ENCODE results near the gene GLYATL1.

The GLYATL1 gene

DNA sequence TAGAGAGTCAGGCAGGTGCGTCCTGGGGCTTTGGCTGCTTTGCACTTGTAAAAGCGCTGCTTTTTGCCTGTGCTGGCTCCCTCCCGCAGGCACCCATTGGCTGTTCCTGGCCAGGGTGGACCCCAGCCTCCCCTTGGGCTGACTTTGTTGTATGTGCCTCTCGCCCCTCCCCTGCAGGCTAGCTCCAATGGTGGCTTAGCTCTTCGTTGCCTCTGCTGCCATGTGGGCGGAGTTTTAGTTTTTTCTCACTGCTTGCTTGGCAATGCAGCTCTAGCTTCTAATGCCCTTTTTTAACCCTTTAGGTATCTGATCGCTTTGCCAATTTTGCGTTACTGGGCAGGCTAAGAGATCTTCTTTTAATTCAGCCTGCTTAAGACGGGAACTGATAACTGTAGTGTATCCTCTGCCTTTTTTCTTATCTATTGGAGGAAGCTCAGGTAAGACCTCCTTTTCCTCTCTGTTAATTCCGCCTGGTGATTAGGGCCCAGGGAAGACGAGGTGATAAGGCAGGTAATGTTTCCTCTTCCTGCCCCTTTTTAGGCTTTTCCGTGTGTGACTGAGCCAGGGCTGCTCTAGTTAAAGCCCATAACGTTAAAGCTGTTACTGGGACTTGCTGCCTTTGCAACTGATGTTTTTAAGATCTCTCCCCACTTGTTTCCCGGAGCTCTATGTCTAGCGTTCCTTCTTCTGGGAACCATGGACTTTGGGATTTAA is 11.7 kb upstream of the GLYATL1 start:
- peak; percentile 5 for DNase-seq

DNA sequence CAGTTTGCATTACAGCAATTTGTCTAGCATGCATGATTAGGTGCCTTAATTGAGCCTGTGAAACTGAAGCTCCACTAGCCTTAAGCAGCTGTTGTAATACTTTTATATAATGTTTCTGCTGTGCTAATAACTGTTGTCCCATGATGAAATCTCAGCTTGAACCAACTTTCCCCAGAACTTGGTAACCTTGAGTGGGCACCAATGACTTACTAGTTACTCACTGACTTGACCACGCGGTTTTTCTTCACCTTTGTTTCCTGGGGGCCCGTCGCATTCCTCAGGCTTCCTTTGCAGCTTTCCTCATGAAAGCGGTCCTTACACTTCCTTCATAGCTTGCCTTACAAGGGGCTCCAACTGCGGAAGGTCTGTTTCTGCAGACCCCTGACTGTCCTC is 11.2 kb upstream of the GLYATL1 start:
- DNase-seq = no peak

DNA sequence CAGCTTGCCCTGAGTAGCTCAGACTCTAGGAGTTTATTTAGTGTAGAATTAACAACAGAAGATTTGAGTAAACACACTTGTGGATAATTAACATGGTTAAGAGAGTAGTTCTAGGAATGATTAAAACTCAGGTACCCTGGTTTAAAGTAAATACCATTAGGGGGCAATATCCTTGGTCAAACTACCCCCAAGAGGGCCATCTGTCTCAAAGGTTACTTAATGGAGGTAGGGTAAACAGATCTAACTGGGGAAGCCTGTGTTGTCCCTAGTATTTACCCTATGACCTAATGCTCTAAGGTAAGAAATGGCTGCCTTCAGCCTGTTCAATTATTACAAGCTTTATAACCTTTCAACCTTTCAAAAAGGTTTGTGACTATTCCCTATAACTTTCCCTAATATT is 10.6 kb upstream of the GLYATL1 start:
- DNase-seq = no peak

DNA sequence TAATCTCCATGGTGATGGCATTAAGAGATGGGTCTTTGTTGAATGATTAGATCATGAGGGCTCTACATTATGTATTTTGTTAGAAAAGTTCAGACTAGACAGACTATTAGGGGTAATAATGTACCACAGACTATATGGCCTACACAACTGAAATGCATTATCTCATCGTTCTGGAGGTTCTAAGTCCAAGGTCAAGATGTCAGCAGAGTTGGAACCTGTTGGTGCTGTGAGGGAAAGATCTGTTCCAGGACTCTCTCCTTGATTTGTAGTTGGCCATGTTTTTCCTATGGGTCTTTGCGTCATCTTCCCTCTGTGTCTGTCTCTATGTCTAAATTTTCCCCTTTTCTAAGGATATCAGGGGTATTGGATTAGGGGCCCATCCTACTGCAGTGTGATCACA is 8.4 kb upstream of the GLYATL1 start:
- DNase-seq = no peak

DNA sequence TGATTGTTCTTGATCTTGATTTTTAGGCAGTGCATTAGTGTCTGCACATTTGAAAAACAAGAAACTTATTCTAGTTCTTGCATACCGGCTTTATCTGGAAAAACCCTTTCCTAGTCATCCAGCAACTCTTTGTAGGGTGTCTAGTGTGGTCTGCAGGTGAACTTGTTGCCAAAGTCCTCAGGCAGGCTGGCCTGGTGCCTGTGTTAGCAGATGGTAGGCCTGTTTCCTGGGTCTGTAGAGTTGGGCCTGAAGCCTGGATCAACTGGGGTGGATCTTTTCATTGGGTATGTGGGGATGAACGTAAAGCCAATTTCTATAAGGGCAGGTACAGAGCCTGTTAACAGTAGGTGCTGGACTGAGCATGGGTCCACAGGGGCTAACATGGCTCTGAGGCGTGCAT is 5.6 kb upstream of the GLYATL1 start:
- DNase-seq = no peak

DNA sequence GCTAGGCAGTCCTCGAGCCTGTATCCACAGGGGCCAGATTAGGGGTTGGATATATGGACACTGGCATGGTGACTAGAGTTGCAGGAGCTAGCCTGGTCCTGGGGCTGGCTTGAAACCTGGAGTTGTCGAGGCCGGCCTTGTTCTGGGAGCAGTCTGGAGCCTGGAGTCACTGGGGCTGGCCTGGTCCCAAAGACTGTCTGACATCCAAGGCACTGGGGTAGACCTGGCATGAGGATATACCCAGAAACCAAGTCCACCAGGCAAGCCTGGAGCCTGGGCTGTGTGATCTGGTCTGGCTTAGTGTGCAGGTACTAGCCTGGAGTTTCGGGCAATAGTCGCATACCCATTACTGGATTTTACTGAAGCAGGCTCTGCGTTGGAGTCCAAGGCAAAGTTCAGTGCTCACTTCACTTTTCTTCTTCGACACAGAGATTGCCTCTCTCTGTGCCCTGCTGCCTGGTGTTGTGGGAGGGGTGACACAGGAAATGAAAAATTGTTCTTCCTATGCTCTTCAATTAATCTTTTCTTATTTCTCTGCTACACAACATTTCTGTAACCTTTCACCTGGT is 4.3 kb upstream of the GLYATL1 start:
- DNase-seq = no peak

DNA sequence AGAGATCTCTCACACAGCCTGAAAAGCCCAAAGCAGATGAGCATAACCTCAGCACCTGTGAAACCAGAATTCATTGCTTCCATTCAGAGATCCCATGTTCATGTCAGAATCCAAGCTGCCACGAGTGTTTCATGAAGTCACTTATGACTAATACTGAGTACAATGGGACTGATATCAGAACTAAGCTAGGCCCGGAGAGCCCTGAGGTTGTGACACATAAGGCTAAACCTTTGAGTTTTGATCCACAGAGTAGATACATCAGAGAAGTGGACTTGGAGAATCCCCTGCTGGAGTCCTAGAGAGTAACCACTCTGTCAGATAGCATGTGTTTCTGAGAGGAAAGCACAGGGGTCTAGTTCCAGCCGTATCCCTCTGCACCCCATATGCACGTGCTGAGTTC is 890 bp upstream of the GLYATL1 start:
- DNase-seq = no peak

DNA sequence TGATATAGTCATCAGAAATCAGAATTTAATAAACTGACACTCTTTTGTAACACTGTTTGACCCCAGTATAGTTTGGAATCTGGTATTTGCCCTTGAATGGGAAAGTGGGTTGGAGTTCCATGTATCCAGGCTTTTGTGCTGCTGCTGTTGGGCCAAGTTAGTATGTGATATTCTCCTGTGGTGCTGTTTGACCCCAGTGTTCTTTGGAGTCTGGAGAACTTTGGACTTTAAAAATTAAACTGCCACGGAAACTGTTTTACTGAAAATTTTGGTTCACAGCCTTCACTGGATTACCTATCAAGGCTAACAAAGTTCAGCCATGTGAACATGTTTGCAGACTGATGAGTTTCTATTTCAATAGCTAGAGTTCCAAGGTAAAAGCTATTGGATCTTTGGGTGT is 740 bp downstream of the GLYATL1 start:
- DNase-seq = no peak

DNA sequence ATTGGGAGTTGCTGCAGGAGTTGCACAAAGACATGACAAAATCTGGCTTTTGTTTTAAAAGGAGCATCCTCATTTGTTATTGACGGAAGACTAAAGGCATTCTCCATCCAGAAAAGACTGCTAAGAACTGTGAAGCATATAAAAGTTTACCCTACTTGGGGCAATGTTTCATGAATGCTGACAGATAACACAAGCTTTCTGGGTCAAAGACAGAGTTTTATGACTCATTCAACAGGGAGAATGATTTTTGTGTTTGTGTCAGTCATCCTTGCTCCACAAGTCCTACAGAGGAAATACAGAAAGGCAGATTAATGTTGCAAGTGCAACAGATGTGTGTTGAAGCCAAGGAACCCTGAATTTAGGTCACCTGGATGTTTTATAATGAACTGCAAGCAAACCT is 2.5 kb downstream of the GLYATL1 start:
- DNase-seq = no peak

DNA sequence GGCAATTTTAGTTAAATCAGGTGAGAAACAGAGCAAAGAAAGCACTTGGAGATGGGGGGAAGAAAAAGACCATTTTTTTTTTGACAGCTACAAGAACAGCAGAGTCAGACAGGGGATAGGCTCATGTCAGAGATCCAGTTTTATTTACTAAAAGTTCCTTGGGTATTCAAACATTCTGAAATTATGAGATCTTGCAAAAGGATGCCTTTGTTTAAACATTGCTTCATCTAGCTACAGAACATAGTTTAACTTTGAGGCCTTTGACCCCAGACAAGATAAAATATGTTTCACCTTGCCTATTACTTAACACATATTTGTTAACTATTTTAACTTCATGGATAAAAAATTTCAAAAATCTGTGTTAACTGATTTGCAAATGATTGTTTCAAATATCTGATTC is 6.4 kb downstream of the GLYATL1 start:
- no peak for DNase-seq

DNA sequence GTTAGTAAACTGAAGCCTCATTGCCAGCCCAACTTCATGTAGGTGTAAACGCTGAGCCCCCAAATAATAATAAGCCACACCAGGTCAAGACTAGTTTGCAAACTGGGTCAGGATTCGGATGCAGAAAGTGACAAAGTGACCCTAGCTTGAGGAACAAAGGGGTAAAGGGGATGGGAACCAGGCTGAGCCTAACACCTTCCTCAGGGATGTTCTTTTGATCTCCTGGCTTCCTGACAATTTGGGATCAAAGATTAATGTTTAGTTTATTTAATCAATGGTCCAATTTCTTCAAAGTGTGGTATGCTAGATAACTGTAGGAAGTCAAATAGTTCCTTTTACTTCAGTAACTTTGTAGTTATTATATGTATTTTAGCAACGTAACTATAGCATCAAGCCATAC is 9.9 kb downstream of the GLYATL1 start:
- no peak for DNase-seq

DNA sequence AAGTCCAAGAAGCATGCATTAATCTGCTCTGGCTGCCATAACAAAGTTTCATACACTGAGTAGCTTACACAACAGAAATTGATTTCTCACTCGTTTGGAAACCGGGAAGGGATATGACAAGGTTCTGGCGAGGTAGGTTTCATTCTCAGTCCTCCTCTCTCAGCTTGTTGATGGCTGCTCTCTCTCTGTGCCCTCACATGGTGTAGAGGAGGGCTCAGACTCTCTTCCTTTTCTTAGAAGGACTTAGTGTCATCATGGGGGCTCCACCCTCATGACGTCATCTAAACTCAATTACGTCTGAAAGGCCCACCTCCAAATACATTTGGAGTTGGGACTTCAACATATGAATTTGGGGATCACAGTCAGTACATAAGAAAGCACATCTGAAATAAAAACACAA is 18.6 kb downstream of the GLYATL1 start:
- DNase-seq = no peak

DNA sequence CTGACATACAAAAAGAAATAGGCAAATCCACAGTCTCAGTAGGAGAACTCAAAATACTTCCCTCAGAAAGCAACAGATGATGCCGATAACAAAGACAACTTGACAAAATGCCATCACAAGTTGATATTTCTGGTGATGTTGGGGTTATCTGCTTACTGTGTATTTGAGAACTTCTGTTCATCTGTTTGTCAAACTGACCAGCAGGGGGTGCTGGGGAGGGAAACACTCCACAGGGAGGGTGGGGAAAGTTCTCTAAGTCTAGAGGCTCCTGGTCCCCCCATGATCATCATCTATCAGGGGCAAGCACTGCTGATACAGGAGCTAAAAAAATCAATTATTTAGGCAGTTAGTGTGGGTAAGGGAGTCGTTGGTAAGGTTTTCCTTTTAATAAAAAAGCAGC is 19.2 kb downstream of the GLYATL1 start:
- no peak for DNase-seq

DNA sequence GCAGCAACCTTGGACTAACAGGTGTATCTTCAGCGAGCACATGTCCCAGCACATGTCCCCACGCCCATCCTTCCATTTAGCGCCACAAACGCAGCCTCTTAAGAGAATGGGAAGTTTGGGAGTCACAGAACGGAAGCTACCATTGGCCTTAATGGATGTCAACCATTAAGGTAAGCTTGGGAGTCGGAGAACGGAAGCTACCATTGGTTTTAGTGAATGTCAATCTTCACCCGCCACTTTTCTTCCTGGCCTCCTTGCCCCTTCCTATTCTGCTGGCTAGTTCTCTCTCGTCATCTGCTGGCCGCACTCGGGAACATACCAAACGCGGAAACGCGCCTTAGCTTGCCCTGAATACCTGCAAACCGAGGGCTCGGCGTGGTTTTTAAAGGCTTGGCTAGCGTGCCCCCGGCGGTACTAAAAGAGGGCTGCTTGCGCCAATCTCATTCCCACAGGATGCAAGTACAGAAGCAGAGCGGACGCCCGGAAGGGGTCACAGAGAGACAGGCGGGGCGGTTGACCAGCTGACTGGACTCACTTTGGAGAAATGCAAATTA is 24.3 kb downstream of the GLYATL1 start:
- DNase-seq = no peak

DNA sequence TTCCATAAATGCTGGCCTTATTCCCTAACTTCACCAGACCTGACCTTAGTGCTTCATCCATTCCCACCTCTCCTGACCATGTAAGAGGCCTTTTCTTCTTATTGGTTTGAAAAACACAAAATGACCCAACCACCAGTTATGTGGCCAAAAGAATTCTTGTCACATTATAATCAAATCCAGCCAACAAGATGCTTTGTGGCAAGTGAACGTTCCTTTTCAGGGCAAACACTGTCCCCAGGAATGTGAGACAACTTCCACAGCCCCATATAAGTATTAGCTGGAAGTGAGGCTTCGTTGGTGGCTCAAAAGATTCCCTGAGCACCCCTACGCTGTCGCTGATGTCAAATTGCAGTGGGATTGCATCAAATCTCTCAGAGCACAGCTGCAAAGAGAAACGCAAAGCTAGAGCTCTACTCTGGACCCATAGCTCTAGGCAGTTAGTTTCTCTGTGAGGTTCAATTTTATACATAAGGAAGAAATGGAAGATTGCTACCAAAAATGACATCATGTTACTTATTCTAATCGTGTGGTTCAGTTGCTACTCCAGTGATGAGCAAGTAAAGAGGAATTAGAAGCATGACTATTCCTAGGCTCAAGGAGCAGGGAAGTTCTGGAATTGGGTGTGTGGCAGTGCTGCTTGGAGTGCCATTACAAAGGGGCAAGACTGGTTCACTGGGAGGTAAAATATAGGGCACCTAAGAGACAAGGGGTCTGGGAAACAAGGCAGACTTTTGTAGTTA is 26.1 kb downstream of the GLYATL1 start:
- DNase-seq = no peak

DNA sequence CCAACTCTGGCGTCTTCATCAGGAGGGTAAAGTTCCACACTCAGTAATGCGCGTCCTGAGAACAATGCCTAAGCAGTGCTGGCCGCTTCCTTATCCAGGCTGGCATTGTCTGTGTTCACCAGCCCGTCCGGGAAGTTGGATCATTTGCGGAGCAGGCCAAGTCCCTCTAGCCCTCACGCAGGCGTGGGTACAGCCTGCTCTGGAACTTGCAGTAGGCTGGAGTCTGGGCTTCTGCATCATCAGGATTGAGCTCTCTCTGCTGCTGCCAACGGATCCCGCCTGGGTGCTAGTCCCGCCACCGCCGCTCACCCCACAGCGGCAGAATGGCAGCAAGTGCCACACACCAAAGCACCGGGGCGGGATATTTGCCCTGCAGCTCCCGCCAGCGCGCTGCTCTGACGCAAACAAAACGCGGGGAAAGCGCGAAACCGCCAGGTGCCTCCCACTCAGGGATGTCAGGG is 29.0 kb downstream of the GLYATL1 start:
- DNase-seq = no peak

DNA sequence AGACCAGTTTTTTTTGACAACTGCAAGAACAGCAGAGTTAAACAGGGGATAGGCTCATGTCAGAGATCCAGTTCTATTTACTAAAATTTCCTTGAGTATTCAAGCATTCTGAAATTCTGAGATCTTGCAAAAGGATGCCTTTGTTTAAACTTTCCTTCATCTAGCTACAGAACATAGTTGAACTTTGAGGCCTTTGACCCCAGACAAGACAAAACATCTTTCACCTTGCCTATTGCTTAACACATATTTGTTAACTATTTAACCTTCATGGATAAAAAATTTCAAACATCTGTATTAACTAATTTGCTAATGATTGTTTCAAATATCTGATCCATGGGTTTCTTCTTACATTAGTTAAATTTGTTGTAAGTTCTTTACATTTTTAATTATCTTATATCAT is 38.2 kb downstream of the GLYATL1 start:
- DNase-seq = no peak

DNA sequence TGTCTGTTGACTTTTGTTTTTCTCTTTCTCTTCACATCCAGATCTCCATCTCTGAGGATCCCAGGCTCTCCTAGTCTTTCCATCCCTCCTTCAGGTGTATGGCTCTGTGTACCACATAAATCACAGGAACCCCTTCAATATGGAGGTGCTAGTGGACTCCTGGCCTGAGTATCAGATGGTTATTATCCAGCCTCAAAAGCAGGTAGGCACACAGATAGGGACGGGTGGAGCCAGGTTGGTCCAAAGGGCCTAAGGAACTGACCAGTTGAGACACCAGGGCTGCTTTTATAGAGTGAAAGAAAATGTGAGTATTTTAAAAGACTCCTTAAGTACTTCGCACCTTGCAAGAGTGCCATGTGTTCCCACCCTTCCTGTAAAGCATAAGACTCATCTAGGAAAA is 39.9 kb downstream of the GLYATL1 start:
- no peak for DNase-seq

DNA sequence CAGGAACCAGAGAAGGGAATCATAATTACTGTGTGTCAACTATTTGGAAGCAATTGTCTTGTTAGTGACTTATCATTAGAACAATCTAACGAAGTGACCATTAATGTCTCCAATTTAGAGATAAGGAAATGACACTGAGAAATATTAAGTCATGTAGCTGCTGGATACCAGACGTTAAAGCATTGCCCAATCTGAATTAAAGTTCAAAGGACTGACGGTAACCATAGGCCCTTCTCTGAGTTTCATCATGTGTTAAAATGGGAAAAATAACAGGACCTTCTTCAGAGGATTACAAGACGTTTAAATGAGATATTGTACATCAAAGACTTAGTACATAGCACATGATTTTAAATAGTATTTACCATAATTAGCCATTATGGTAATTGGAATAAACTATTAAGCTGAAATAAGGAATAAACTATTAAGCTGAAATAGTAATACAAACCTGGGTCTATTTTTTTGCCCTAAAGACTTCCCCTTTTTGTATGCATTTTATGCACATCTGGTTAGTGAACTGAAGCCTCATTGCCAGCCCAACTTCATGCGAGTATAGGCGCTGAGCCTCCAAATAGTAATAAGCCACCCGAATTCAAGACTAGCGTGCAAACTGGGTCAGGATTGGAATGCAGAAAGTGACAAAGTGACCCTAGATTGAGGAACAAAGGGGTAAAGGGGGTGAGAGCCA is 41.0 kb downstream of the GLYATL1 start:
- no peak for DNase-seq

DNA sequence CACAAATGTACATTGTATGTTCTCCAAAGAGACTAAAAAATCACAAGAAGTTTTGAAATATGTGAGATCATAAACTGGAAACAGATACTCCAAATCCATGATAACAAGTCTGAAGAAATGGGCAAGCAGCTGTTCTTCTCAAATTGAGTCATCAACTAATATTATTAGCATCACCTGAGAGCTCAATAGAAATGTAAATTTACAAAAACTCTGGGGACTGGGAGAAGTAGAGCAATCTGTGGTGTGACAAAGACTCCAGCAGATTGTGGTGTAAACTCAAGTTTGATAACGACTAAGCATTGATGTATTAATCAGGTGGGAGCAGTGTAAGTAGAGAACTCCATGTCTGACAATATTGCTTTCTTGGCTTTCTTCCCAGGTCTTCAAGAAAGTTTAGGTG is 53.2 kb downstream of the GLYATL1 start:
- no peak for DNase-seq

DNA sequence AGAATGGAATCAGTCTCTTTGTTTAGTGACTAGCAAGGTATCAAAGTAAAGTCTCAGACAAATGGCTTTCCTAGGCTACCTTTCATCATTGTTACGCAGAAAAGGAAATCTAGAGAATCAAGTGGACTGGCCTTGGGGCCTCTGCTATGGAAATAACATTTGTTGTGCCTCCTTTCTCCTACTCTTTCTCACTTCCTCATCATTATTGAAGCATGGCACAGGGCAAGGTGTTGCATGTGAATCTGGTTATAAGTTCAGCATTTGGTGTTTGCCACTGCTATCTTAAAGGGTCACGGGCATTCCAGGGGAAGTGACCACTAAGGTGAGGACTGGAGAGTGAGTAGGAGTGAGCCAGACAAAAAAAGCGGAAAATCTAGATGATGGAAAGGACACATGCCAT is 54.9 kb downstream of the GLYATL1 start:
- DNase-seq = no peak

DNA sequence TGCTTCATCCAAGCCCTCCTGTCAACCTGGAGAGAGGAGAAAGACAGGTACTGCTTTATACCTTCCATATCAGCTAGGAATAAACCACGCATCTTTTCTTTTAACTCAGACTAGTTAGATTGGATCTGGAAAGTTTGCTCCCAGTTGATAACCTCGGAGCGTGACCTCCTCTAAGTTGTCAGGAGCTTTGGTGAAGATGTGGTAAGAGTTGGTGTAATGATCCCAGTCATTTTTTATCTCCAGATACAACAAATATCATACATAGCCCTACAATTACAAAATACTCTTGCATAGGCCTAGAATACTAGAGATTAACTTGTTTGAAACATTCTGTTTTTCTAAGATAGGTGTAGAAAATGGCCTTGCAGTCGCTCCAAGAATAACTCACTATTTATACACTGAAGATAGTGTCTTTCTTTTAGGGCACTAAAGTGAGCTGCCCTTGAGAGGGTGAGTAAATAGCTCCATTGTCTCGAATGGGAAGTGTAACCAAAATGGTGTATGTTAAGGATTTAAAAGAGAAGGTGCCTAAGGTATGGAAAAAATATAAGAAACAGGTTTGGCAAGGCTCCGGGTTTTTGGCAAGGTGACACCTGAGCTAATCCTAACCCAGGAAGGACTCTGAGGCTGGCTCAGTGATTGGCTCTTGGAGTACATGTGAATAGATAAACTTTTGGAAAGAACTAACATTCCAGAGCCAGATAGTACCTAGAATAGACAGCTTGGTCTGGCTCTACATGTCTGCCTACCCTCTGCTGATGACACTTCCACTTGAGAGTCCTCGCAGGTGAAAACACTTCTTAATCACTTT is 59.4 kb downstream of the GLYATL1 start:
- no peak for DNase-seq

DNA sequence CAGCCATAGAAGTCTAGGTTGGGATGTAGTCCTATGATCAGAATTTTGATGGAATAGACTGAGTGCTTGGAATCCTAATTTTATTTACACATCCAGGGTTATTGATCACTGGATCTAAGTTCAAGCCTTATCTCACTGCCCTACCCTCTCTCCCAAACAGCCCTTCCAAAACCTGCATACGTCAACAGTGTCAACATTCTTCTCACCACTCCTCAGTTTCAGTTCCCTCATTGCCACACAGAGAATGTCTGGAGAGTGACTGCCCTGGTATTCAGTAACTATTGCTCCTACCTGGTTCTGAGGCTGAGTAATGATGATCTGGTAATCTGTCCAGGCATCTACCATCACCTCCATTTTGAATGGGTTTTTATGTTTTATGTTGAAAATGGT is 60.0 kb downstream of the GLYATL1 start:
- no peak for DNase-seq
